ENCODE measurements around the gene PPL.
A peak's percentile ranks its signal among the peaks of the same experiment; 100 is the strongest.

Gene PPL

DNA sequence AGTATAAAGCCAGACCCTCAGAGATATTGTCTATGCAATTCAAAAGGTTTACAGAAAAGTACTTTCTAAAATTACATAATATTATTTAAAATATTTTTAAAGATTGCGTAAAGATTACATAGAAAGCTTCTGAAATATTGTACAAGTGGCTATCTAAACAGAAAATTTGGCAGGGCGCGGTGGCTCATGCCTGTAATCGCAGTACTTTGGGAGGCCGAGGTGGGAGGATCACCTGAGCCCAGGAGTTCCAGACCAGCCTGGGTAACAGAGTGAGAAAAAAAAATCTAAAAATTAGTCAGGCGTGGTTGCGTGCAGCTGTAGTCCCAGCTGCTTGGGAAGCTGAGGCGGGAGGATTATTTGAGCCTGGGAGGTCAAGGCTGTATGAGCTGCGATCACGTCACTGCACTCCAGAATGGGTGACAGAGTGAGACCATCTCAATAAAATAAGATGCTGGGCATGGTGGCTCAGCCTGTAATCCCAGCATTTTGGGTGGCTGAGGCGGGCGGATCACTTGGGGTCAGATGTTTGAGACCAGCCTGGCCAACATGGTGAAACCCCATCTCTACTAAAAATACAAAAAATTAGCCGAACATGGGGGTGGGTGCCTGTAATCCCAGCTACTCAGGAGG is 71.6 kb downstream of the PPL start:
- DNase-seq (ENCODE audit: low read depth in 3 of 3, low spot score in 1 of 3): no peak

DNA sequence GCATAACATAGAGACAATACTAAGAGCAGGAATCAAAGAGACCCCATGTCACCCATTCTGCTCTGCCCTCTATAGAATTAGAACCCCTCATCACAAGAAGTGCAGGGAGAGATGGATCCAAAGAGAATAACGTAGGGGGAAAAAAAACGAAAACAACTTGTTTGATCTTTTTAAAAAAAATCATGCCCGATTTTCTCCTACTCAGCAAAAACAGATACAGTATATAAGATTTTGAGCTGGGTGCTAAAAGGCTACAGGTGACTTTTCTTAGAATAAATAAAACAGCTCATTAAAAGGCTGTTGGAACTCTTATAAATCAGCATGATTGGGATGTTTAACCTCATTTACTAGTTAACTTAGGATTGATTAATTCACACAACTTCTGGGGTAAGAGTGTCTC is 72.2 kb downstream of the PPL start:
- DNase-seq (ENCODE audit: low read depth in 3 of 3, low spot score in 1 of 3): no peak

DNA sequence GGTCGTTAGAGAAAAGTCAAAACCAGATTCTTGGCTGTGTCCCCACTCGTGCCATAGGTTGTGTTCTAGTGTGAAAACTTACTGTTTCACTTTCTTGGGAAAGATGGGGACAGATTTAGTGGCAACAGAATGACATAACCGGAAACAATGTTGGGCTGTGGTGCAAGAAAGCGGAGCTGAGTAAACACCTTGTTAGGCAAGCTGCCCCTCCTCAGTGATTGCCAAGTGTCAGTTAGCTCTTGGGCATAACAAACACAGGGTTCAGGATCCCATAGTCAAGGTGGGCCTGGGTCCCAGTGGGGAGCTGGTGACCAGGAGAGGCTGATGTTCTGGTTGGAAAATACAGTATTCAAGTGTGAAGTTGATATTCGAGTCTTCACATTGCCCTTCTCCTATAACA is 74.3 kb downstream of the PPL start:
- DNase-seq (ENCODE audit: low read depth in 3 of 3, low spot score in 1 of 3): no peak

DNA sequence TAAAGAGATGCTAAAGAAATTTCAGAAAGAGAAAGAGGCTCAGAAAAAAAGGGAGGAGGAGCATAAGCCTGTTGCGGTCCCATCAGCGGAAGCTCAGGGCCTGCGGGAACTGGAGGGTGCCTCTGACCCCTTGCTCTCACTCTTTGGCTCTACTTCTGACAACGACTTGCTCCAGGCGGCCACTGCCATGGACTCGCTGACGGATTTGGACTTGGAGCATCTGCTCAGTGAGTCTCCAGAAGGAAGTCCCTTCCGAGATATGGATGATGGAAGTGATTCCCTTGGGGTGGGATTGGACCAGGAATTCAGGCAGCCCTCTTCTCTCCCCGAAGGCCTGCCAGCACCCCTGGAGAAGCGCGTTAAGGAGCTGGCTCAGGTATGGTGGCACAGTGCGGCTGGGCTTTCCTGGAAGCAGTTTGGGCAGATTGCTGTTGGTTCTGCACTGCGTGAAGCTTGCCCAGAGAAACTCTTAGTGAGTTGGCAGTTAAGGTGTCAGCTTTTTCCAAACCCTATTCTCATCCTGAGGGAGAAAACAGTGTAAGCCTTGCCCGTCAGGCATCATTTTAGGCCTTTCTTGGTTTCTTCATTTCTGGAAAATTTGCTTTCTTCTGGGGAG is 76.1 kb downstream of the PPL start:
- DNase-seq (ENCODE audit: low read depth in 3 of 3, low spot score in 1 of 3): no peak

DNA sequence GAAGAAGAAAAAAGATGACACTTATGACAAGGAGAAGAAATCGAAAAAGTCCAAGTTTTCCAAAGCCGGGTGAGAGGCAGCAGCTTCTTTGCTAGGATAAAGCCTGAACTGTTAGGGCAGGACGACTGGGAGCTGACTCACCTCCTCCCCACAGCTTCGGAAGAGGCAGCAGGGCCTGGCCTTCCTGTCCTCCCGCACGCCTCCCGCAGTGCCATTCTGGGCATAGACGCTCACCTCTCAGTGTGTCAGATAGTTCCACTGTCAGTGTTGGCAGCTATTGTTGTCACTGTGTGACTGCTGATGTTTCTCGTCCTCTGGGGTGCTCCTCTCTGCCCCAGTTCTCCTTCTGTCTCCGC is 77.1 kb downstream of the PPL start:
- no peak for DNase-seq (ENCODE audit: low read depth in 3 of 3, low spot score in 1 of 3)

DNA sequence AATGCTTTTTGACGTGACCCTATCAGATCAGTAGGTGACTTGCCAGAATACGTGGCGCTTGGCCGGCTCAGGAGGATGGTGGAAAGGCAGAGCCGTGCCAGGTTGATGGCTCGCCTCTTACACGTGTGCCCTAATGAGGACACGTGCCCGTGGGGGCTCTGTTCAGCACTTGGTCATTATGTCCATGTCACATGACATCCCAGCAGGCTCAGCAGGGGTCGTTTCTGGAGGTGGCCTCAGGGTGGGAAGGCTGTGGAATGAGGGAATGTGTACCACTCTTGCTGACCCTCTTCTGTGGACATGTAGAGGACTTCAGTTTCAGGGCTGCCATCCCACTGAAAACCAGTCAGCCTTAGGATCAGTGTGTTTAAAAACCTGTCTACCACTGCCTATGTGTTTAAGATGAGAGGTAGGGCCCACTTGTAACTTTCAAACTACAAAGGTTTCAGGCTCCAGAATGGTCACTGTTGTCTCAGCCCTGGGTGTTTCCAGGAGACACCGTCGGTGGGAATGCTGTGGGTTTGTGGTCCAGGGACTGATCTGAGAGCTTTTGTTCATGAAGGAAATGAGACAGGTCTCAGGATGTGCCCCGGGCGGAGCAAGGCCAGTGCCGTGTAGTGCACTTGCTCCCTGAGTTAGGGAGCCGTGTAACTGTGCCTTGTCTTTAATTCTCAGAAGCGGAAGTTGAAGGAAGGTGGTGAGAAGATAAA is 77.6 kb downstream of the PPL start:
- DNase-seq (ENCODE audit: low read depth in 3 of 3, low spot score in 1 of 3): no peak

DNA sequence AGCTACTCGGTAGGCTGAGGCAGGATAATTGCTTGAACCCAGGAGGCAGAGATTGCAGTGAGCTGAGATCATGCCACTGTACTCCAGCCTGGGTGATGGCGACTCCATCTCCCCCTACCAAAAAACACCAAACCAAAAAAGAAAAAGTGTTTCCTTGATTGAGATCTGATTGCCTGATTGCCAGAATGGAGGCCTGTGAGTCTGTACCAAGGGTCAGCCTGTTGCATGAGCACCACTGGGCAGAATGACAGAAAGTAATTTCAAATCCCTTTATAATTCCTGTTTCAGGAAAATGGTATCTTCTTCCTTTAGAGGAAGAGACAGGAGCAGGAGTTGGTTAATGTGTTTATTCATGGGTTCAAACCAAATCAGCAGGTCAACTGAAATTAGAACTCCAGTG is 81.1 kb downstream of the PPL start:
- DNase-seq (ENCODE audit: low read depth in 3 of 3, low spot score in 1 of 3): no peak

DNA sequence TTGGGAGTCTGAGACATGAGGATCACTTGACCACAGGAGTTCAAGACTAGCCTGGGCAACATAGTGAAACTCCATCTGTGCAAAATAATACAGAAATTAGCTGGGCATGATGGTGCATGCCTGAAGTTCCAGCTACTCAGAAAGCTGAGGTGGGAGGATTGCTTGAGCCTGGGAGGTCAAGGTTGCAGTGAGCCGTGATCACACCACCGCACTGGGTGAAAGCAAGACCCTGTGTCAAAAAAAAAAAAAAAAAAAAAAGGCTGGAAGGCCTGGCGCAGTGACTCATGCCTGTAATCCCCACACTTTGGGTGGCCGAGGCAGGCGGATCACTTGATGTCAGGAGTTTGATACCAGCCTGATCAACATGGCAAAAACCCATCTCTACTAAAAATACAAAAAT is 81.6 kb downstream of the PPL start:
- no peak for DNase-seq (ENCODE audit: low read depth in 3 of 3, low spot score in 1 of 3)

DNA sequence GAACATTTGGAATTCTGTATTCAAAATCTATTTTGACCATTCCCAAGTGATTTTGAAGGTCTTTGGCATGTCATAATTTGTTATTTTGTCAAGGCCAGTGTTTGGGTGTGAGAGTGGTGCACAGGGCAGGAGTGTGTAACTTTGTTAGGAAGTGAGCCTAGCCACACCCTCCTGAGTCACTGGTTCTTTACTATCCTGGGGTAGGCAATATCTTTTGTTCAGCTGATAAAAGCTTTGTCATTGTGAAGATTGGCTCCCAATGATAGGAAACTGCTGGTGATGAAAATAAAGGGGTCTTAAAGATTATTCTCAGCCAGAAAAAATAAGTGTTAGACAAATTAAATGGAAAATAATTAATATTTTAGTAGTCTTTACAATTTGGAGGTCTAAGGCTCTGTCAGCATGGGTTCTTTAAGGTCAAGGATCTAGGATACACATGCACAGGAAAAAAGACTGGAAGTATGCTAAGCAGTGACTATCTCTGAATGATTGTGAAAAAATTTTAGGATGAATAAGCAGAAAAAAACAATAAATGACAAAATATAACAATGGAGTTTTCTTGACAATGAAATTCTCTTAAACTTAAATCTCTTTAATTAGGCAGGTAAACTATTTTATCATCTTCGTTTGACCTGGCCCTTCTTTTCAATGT is 84.6 kb downstream of the PPL start:
- no peak for DNase-seq (ENCODE audit: low read depth in 3 of 3, low spot score in 1 of 3)

DNA sequence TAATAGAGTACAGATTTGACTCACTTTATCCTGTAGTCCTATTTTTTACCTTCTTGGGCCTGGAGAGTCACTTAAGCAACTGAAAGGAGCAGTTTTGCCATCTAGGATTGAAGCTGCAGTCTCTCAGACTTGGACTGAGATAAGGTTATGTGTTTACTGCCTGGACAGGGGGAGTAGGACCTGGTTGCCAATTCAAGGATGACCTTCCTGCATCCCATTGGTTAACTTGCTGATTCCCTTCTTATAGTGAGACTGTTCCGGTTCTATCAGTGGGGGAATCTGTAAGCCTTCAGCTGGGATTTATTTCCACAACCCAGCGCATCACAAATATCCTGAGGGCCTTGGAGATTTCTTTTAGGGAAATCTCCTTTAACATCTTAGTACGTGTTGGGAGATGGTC is 86.7 kb downstream of the PPL start:
- no peak for DNase-seq (ENCODE audit: low read depth in 3 of 3, low spot score in 1 of 3)

DNA sequence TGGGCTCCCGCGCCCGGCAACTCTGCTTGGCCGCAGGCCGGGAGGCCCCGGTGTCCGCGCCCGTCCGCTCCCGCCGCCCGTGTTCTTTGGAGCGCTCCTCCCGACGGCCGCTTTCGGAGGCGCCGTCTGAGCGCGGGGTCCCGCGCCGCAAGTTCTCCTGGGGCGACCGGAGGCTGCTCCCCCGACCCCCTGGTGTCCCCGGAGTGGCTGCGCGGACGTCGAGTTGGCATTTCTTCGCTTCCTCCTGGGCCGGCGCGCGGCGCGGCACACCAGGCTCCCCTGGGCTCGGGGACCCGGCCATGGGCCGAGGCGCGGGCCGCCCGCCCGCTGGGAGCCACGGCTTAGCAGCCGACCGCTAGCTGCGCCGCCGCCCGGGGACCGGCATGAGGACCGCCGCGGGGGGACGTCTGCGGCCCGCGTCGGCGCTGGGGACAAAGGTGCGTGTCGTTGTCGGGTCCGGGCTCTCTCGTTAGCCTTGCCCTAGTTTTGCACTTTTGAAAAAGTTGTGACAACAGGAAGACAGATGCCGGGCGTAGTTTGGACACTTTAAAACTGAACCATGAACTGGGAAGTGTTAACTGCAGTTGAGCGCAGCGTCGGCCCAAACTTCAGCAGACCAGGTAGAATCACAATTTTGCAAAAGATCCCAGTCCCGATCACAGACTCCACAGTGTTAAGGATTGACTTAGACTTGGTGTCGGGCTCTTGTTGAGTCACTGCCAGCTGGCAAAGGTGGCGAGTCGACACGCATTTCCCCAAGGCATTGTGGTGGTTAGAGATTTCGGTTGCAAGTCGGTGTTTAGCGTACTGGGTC is 89.0 kb downstream of the PPL start:
- peak in 1 of 3 donors; percentile 27 for DNase-seq (ENCODE audit: low read depth in 3 of 3, low spot score in 1 of 3)

DNA sequence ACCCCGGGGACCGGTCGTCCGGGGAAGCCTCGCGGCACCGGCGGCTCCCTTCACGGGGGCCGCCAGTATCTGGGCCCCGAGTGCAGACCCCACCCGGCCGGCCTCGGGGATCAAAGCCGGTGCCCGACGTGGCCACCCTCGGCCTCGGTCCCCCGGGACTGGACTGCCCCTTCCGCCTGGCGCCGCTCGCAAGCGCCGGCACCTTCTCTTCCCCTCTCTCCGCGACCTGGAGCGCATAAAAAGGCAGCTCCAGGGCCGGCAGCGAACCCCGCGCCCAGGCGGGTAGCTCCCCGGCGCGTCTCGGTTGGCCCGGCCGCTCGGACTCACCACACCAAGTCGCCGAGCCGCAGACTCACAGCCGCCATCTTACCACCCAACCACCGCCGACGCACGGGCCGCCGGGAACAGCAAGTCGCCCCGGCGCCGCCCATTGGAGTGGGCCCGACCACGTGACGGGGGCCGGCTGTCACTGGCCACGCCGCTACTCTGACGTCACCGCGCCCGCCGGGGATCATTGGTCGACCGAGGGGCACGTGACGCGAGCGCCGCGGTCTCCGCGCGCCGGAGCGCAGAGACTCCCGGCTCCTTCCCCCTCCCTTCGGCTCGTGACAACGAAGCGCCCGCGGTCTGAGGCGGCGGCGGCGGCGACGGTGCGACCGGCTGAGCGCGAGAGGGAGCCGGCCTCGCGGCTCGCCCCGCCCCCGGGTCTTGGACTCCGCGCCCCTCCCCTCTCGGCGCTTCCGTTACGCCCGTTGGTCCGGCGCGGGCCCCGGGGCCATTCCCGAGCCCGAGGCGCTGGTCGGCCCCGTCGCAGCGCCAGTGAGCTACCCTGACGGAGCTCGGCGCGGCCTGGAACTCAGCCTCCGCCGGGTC is 89.8 kb downstream of the PPL start, which contains the start of the genes GLYR1 and UBN1:
Gene GLYR1, minus strand, starts transcription at position 388 of the 873 bp plus-strand sequence. Its CDS starts 23 bp downstream, at position 365.
Gene UBN1, plus strand, starts transcription at position 581 of the 873 bp plus-strand sequence. CDS start 5,437 bp downstream, outside the sequence.
- DNase-seq (ENCODE audit: low read depth in 3 of 3, low spot score in 1 of 3): peak; percentile 97 to 99 (median 98)

DNA sequence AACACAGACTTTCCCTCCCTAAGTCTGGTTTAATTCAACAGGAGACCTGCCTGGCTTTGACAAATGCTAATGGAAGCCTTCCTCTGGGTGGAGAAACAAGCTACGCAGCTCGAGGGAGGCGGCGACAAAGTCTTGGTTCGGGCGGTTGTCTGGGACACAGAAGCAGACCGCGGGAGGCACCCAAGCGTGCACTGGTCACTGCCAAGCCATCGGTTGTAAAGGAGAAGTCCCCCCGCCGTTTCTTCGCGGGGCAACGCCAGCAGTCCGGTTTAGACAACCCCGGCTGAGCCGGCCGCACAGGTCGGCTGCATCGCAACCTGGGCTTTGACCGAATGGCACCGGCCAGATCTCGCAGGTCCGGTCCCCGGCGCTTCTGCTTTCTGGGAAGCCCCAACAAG is 90.4 kb downstream of the PPL start:
- no peak for DNase-seq (ENCODE audit: low read depth in 3 of 3, low spot score in 1 of 3)

DNA sequence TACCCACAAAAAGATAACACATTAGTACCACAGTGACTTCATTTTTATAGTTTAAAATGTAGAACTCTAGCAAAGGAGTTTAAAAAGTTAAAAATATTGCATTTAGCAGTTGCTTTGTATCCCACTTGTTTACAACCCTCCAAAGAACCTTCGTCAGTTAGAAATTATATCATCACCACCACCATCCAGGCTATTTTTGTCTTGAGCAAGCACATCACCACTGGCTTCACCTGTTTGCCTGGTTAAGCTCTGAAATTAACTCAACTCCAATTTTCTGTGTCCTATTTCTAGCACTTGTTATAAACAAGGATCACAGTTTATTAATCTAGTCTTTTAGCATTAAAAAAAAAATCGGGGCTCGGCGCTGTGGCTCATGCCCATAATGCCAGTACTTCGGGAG is 96.0 kb downstream of the PPL start:
- no peak for DNase-seq (ENCODE audit: low read depth in 3 of 3, low spot score in 1 of 3)

DNA sequence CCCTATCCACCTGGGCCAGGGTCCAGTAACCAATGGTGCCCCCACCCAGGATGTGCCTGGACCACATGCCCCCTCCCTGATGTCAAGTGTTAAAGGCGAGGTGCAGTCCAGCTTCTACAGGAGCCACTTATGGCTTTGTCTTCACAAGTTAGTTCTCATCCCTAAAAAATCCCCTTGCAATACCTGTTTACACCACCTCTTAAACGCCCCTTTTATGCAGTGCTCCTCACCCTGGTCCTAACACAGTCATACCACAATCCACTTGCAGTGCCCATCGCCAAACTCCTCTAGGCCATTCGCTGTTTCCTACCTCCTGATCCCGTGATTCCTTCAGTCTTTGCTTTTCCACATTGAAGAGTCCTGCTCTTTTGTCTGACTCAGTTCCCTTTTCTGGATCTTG is 97.0 kb downstream of the PPL start:
- no peak for DNase-seq (ENCODE audit: low read depth in 3 of 3, low spot score in 1 of 3)

DNA sequence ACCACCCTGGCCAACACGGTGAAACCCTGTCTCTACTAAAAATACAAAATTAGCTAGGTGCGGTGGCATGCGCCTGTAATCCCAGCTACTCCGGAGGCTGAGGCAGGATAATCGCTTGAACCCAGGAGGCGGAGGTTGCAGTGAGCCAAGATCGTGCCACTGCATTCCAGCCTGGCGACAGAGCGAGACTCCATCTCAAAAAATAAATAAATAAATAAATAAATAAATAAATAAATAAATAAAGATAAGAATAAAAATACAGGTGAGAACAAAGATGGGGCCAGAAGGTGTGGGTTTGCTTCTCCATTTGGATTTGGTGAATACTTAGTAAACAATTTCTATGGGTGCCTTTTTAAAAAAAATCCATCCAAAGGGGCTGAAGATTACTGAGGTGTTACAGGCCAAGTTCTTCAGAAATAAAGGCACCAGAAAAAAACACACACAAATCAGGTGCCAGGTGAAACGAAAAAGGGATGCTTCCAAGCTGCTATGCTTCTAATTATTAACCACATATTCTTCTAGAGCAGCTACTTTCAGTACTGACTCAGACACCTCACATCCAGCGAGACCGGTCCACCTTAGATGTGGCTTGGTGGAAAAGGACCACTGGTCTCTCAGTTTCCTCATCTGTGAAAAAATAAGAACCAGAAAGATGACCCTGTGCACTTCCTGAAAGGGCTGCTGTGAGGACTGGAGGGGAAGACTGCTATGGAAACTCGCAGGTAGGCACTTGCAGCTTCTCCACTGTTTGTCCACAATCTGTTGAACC is 99.0 kb downstream of the PPL start:
- no peak for DNase-seq (ENCODE audit: low read depth in 3 of 3, low spot score in 1 of 3)

DNA sequence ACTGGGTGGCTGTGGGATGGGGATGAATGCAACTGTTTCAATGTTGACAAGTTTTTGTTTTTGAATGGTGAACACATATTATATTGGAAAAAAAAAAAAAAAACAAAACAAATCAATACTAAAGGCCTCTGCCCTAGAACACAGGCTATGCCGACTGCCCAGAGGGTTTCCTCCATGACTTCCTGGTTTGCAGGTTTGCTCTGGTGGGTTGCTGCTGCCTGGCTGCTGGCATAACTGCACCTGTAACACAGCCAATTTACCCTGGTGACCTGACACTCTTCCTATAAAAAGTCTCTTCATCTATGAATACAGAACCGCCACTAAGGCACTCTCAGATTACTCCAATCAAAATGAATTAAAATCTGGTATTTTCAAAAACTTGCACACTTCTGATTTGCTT is 100.2 kb downstream of the PPL start:
- DNase-seq (ENCODE audit: low read depth in 3 of 3, low spot score in 1 of 3): no peak

DNA sequence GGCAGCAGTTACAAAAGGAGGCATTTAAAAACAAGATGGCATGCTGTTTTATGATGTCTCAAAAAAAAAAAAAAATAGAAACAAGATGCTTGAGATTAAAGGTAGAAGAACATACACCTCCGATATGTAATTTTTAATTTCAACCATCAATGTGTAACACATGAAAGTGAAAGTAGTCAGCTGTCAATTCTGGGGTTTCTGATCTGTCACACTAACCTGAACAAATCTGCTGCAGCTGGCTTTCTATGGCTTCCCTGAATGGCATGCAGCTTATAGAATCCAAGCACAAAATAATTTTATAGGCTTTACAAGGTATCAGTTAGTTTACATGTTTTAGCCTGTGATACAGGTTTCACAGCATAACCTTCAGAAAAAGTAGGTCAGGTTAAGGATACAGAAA is 103.4 kb downstream of the PPL start:
- no peak for DNase-seq (ENCODE audit: low read depth in 3 of 3, low spot score in 1 of 3)

DNA sequence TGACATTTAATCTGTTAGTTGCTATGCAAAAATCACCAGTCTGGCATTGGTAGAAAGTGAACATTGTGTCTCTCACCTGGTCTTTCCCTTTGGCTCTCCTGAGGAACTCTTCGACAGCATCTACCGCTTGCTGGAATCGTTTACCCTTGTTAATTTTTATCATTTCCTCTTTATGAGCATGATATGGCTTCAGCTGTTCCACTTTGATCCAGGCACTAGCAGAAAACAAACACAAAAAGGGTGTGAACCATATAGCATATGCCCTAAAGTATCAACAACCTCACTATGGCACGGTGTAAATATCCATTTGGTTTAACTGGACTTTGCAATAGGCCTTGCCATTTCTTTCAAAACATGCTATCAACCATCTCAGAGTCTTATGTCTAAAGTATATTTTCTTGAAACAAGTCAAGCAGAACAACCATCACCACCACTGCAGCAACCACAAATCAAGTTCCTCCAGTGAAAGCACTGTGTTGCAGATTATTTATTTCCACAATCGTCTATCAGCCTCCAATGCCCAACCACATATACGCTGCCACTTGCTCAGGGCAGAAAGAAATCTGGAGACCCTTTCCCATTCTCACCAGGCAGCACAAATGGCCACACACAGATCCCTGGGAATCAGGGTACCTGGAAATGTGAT is 104.1 kb downstream of the PPL start:
- DNase-seq (ENCODE audit: low read depth in 3 of 3, low spot score in 1 of 3): no peak
